Measurements from ENCODE around the gene KRT38.
"Not testable (repeated sequence)": the region's sequence is repeated elsewhere in the genome, so short reads cannot be mapped to it uniquely, and the experiment has no call there.

The KRT38 gene

DNA sequence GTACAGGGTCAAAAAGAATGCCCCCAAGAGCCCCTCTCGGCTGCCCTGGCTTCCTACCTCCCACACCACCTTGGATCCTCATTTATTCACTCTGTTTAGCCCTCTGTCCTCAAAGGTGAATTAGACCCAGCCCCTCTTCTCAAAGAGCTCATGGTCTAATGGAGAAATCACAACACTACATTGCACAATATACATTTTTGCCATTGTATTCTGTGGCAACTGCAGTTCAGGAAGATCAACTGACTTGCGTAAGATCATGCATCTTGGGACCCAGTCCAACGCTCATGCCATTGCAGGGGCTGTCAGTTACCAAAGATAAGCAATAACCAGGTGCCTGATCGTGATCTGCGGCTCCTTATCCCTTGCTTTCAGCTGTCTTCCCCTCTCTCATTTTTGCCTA is 1.4 kb downstream of the KRT38 start:
- TF ChIP-seq, protein P1, sequence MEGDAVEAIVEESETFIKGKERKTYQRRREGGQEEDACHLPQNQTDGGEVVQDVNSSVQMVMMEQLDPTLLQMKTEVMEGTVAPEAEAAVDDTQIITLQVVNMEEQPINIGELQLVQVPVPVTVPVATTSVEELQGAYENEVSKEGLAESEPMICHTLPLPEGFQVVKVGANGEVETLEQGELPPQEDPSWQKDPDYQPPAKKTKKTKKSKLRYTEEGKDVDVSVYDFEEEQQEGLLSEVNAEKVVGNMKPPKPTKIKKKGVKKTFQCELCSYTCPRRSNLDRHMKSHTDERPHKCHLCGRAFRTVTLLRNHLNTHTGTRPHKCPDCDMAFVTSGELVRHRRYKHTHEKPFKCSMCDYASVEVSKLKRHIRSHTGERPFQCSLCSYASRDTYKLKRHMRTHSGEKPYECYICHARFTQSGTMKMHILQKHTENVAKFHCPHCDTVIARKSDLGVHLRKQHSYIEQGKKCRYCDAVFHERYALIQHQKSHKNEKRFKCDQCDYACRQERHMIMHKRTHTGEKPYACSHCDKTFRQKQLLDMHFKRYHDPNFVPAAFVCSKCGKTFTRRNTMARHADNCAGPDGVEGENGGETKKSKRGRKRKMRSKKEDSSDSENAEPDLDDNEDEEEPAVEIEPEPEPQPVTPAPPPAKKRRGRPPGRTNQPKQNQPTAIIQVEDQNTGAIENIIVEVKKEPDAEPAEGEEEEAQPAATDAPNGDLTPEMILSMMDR (IDR thresholded peaks at IDR 0.05; ENCODE audit: low read depth, low read length, missing control alignments): no peak
- Histone ChIP-seq H3K27ac (no peak overlapping the region), H3K4me3 (ENCODE audit: low read depth, low read length) (no peak overlapping the region), H3K36me3 (replicated peaks) (no peaks in the 10 kb centered on the region), H3K27me3 (replicated peaks) (no peaks in the 10 kb centered on the region)
- DNase-seq: no peak
- in situ Hi-C loops (cut with HindIII; ENCODE audit: low pct_ligation_motif_present, low sequenced_read_pairs): no loop called here

GRCh38 chr17:41437769-41438168 is 3.0 kb downstream of the KRT38 start:
- Histone ChIP-seq H3K4me3 (ENCODE audit: low read depth, low read length) (no peak overlapping the region), H3K27ac (no peak overlapping the region), H3K27me3 (replicated peaks) (no peaks in the 10 kb centered on the region), H3K36me3 (replicated peaks) (no peaks in the 10 kb centered on the region)
- in situ Hi-C loops (cut with HindIII; ENCODE audit: low pct_ligation_motif_present, low sequenced_read_pairs): no loop called here
- no peak for DNase-seq
- TF ChIP-seq, protein P1 (IDR thresholded peaks at IDR 0.05; ENCODE audit: low read depth, low read length, missing control alignments): no peak

DNA sequence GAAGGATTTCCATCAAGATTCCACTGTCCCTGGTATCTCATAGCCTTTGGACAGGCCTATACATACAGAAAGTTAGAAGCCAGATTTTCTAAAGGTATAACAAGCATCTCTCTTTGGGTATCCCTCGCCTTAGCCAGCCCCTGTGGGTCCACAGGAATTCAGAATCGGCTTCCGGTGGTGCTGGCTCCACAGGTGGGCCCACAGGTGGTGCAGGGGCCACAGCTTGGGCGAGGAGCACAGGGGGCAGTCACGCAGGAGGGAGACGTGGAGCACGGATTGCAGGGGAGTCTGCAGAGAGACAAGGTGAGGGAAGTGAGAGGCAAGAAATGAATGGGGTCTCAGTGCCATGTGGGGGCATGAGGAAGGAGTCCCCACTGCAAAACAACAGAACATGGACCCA is 3.5 kb downstream of the KRT38 start:
- Histone ChIP-seq H3K27me3 (replicated peaks) (no peaks in the 10 kb centered on the region), H3K36me3 (replicated peaks) (no peaks in the 10 kb centered on the region), H3K4me3 (ENCODE audit: low read depth, low read length) (no peak overlapping the region), H3K27ac (no peak overlapping the region)
- in situ Hi-C loops (cut with HindIII; ENCODE audit: low pct_ligation_motif_present, low sequenced_read_pairs): no loop called here
- TF ChIP-seq, protein P1 (IDR thresholded peaks at IDR 0.05; ENCODE audit: low read depth, low read length, missing control alignments): no peak
- DNase-seq: no peak

GRCh38 chr17:41434415-41434814 is 6.4 kb downstream of the KRT38 start:
- Histone ChIP-seq H3K27ac (no peak overlapping the region), H3K4me3 (ENCODE audit: low read depth, low read length) (no peak overlapping the region), H3K36me3 (replicated peaks) (no peaks in the 10 kb centered on the region), H3K27me3 (replicated peaks) (no peaks in the 10 kb centered on the region)
- in situ Hi-C loops (cut with HindIII; ENCODE audit: low pct_ligation_motif_present, low sequenced_read_pairs): no loop called here
- no peak for DNase-seq
- TF ChIP-seq, protein P1 (IDR thresholded peaks at IDR 0.05; ENCODE audit: low read depth, low read length, missing control alignments): no peak

- Histone ChIP-seq H3K4me3 (ENCODE audit: low read depth, low read length) (no peak overlapping the region), H3K27ac (no peak overlapping the region), H3K36me3 (replicated peaks) (no peaks in the 10 kb centered on the region), H3K27me3 (replicated peaks) (no peaks in the 10 kb centered on the region)
- TF ChIP-seq, protein P1 (IDR thresholded peaks at IDR 0.05; ENCODE audit: low read depth, low read length, missing control alignments): no peak
- in situ Hi-C loops (cut with HindIII; ENCODE audit: low pct_ligation_motif_present, low sequenced_read_pairs): no loop called here
- DNase-seq: no peak
Observed at GRCh38 chr17:41434005-41434404, 6.8 kb downstream of the KRT38 start.

DNA sequence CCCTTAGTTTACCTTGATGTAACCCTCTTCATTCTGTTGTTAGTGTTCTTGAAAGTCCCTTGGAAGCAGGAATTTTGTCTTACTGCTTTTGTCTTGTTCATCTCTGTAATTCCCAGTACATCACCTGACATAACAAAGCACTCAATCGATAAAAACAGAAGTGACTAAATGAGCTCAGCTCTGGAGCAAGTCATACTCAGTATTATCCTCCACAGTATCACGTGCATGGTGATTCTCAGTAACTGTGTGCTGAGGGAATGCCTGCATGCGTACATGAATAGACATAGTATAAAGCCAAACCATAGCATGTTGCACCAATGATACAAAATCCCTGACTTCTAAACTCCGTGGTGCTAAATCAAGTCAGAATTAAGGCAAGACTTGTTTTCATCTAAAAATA is 7.2 kb downstream of the KRT38 start:
- TF ChIP-seq, protein P1 (IDR thresholded peaks at IDR 0.05; ENCODE audit: low read depth, low read length, missing control alignments): no peak
- no peak for DNase-seq
- Histone ChIP-seq H3K27ac (no peak overlapping the region), H3K4me3 (ENCODE audit: low read depth, low read length) (no peak overlapping the region), H3K27me3 (replicated peaks) (no peaks in the 10 kb centered on the region), H3K36me3 (replicated peaks) (no peaks in the 10 kb centered on the region)
- in situ Hi-C loops (cut with HindIII; ENCODE audit: low pct_ligation_motif_present, low sequenced_read_pairs): no loop called here

- H3K27ac ChIP-seq; in situ Hi-C loops (cut with HindIII; ENCODE audit: low pct_ligation_motif_present, low sequenced_read_pairs); H3K27me3 ChIP-seq (replicated peaks); H3K36me3 ChIP-seq (replicated peaks); H3K4me3 ChIP-seq (ENCODE audit: low read depth, low read length); DNase-seq: not testable (repeated sequence)
Observed at GRCh38 chr17:41430376-41430775, 10.4 kb downstream of the KRT38 start.

All from brain microvascular endothelial cell (primary cell).